ENCODE data around the gene CFAP52. TPM values are rescaled to one million over a fixed set of nuclear protein-coding genes. Genes with fewer than 3 reads are reported as not detected.
A peak's percentile ranks its signal among the peaks of the same experiment; 100 is the strongest.
"Not testable (repeated sequence)": the region's sequence is repeated elsewhere in the genome, so short reads cannot be mapped to it uniquely, and the experiment has no call there.

CFAP52 gene
- total and polyA plus RNA-seq, 7 experiments from 2014 or later, result not detected

DNA sequence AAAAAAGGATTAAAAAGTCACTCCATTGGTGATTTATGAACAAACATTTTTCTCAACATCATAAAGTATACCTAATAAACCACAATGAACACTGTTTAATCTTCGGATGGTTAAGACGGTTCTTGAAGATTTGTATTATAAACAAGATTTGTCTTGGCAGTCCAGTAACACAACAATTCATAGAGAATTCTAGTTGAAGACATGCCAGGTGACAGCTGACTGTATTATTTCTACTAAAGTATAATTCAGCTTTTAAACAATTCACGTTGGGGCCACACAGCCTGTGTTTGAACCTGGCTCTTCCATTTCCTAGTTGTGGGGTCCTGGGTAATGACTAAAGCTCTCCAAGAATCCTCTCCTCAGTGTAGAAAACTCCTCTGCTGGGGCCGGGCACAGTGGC, 22.8 kb upstream of the CFAP52 start:
- no peak for ATAC-seq
- H3K9me3 ChIP-seq (ENCODE audit: control insufficient read depth in 2 of 3, low read length in 3 of 3), result no peaks in the 10 kb centered on the region
- Mint-ChIP-seq H3K4me1 (peaks cover 0 to 9% (median 0%) of the 10 kb centered on the region in 7 donors), H3K36me3 (peaks cover 0 to 45% (median 15%) of the 10 kb centered on the region in 5 donors), H3K27me3 (no peaks in the 10 kb centered on the region), H3K4me3 (no peak overlapping the region), H3K27ac (no peak overlapping the region), H3K9me3 (no peaks in the 10 kb centered on the region)
- no peak overlapping the region for H3K4me3 ChIP-seq (ENCODE audit: low read length)
- no peaks in the 10 kb centered on the region for H3K4me1 ChIP-seq (ENCODE audit: control insufficient read depth in 2 of 2, insufficient read depth in 2 of 2, low read length in 2 of 2)
- H3K36me3 ChIP-seq (ENCODE audit: control insufficient read depth in 2 of 3, insufficient read depth in 3 of 3, low read length in 3 of 3), result peaks cover 0 to 10% (median 0%) of the 10 kb centered on the region in 3 experiments
- no peak overlapping the region for H3K27ac ChIP-seq (ENCODE audit: low read depth, low read length)
- no peak for DNase-seq
- POLR2A ChIA-PET, result no interaction called here
- CTCF ChIA-PET, result interaction anchor here (0.8 kb wide), 1 partner anchor 12 kb away, joined by 3 read pairs; no protein-coding TSS in a partner anchor
- intact Hi-C loops (cut with micrococcal nuclease), result no loop called here
- H3K27me3 ChIP-seq (ENCODE audit: control insufficient read depth in 2 of 2, insufficient read depth in 2 of 2, low read length in 2 of 2), result no peaks in the 10 kb centered on the region

- H3K4me1 ChIP-seq (ENCODE audit: control insufficient read depth in 2 of 2, insufficient read depth in 2 of 2, low read length in 2 of 2); intact Hi-C loops (cut with micrococcal nuclease); H3K9me3 ChIP-seq (ENCODE audit: control insufficient read depth in 2 of 3, low read length in 3 of 3); H3K9me3 Mint-ChIP-seq; POLR2A ChIA-PET; H3K27me3 Mint-ChIP-seq; H3K27ac Mint-ChIP-seq; CTCF ChIA-PET; H3K4me3 Mint-ChIP-seq; ATAC-seq; H3K27me3 ChIP-seq (ENCODE audit: control insufficient read depth in 2 of 2, insufficient read depth in 2 of 2, low read length in 2 of 2); H3K4me3 ChIP-seq (ENCODE audit: low read length); H3K27ac ChIP-seq (ENCODE audit: low read depth, low read length): not testable (repeated sequence)
- peak in 7 of 9 donors; percentile 12 to 38 (median 29) for DNase-seq
- peaks cover 0 to 10% (median 0%) of the 10 kb centered on the region in 3 experiments for H3K36me3 ChIP-seq (ENCODE audit: control insufficient read depth in 2 of 3, insufficient read depth in 3 of 3, low read length in 3 of 3)
- Mint-ChIP-seq H3K4me1 (peaks cover 0 to 12% (median 3%) of the 10 kb centered on the region in 7 donors), H3K36me3 (peaks cover 0 to 37% (median 11%) of the 10 kb centered on the region in 5 donors)
Observed at GRCh38 chr17:9554715-9555114, 21.7 kb upstream of the CFAP52 start.

GRCh38 chr17:9557161-9557755, 19.2 kb upstream of the CFAP52 start:
- CTCF ChIA-PET, result interaction anchor here (0.6 kb wide), 1 partner anchor 267 kb away, joined by 4 read pairs; no protein-coding TSS in a partner anchor
- no peak overlapping the region for H3K27ac Mint-ChIP-seq

DNA sequence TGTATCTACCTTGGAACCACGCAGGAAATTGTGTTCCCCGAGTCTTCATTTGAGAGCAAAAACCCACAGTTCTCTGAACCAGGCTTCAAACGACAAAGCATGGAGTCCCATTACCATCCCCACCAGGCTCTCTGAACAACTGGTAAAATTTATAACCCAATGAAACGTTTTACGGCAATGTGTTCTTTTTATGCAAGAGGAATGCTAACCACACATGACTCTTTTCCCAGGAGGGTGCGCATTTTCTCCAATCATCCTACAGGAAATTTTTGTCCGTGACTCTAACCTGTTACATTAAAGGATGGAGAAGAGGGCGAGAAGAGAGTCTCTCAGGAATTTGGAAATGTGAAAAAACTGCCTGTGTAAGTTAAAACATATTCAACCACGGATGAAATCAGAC, 18.6 kb upstream of the CFAP52 start:
- CTCF ChIA-PET, result interaction anchor here (0.6 kb wide), 1 partner anchor 268 kb away, joined by 4 read pairs; no protein-coding TSS in a partner anchor

More at GRCh38 chr17:9557161-9557755, 19.2 kb upstream of the CFAP52 start:
- DNase-seq (no peak), ATAC-seq (no peak)
- no peaks in the 10 kb centered on the region for H3K4me1 ChIP-seq (ENCODE audit: control insufficient read depth in 2 of 2, insufficient read depth in 2 of 2, low read length in 2 of 2)
- H3K9me3 Mint-ChIP-seq, result no peaks in the 10 kb centered on the region
- peaks cover 0 to 12% (median 8%) of the 10 kb centered on the region in 7 donors for H3K4me1 Mint-ChIP-seq
- H3K36me3 Mint-ChIP-seq, result peaks cover 0 to 35% (median 10%) of the 10 kb centered on the region in 5 donors
- no peaks in the 10 kb centered on the region for H3K27me3 ChIP-seq (ENCODE audit: control insufficient read depth in 2 of 2, insufficient read depth in 2 of 2, low read length in 2 of 2)
- intact Hi-C loops (cut with micrococcal nuclease), result no loop called here
- no peak overlapping the region for H3K4me3 Mint-ChIP-seq
- no peak overlapping the region for H3K4me3 ChIP-seq (ENCODE audit: low read length)
- peaks cover 0 to 10% (median 0%) of the 10 kb centered on the region in 3 experiments for H3K36me3 ChIP-seq (ENCODE audit: control insufficient read depth in 2 of 3, insufficient read depth in 3 of 3, low read length in 3 of 3)
- no peak overlapping the region for H3K27ac ChIP-seq (ENCODE audit: low read depth, low read length)
- no peaks in the 10 kb centered on the region for H3K9me3 ChIP-seq (ENCODE audit: control insufficient read depth in 2 of 3, low read length in 3 of 3)
- POLR2A ChIA-PET, result no interaction called here
- no peaks in the 10 kb centered on the region for H3K27me3 Mint-ChIP-seq

GRCh38 chr17:9564104-9564503, 12.3 kb upstream of the CFAP52 start:
- intact Hi-C loops (cut with micrococcal nuclease), result no loop called here
- no peak overlapping the region for H3K27ac ChIP-seq (ENCODE audit: low read depth, low read length)
- no peaks in the 10 kb centered on the region for H3K9me3 ChIP-seq (ENCODE audit: control insufficient read depth in 2 of 3, low read length in 3 of 3)
- H3K4me1 ChIP-seq (ENCODE audit: control insufficient read depth in 2 of 2, insufficient read depth in 2 of 2, low read length in 2 of 2), result peaks cover 3 to 9% of the 10 kb centered on the region in 2 donors
- H3K36me3 ChIP-seq (ENCODE audit: control insufficient read depth in 2 of 3, insufficient read depth in 3 of 3, low read length in 3 of 3), result peaks cover 0 to 6% (median 0%) of the 10 kb centered on the region in 3 experiments
- Mint-ChIP-seq H3K4me3 (peak overlapping the region in 5 of 10 donors; percentile 2 to 28 (median 8)), H3K36me3 (peaks cover 18 to 55% (median 30%) of the 10 kb centered on the region in 5 donors), H3K27me3 (no peaks in the 10 kb centered on the region), H3K4me1 (peaks cover 24 to 50% (median 40%) of the 10 kb centered on the region in 7 donors), H3K9me3 (no peaks in the 10 kb centered on the region), H3K27ac (peak overlapping the region in 2 of 9 donors; percentile 13 to 60)
- DNase-seq, result no peak
- no peak overlapping the region for H3K4me3 ChIP-seq (ENCODE audit: low read length)
- no peak for ATAC-seq
- ChIA-PET POLR2A (no interaction called here), CTCF (interaction anchor here (0.7 kb wide), 1 partner anchor 9 kb away, joined by 3 read pairs; no protein-coding TSS in a partner anchor)
- no peaks in the 10 kb centered on the region for H3K27me3 ChIP-seq (ENCODE audit: control insufficient read depth in 2 of 2, insufficient read depth in 2 of 2, low read length in 2 of 2)

More for the DNA sequence above, 18.6 kb upstream of the CFAP52 start:
- POLR2A ChIA-PET, result no interaction called here
- peaks cover 0 to 10% (median 0%) of the 10 kb centered on the region in 3 experiments for H3K36me3 ChIP-seq (ENCODE audit: control insufficient read depth in 2 of 3, insufficient read depth in 3 of 3, low read length in 3 of 3)
- H3K4me1 ChIP-seq (ENCODE audit: control insufficient read depth in 2 of 2, insufficient read depth in 2 of 2, low read length in 2 of 2), result peaks cover 0 to 3% of the 10 kb centered on the region in 2 donors
- Mint-ChIP-seq H3K9me3 (no peaks in the 10 kb centered on the region), H3K4me3 (no peak overlapping the region), H3K36me3 (peaks cover 0 to 39% (median 16%) of the 10 kb centered on the region in 5 donors), H3K27me3 (no peaks in the 10 kb centered on the region), H3K4me1 (peaks cover 0 to 18% (median 14%) of the 10 kb centered on the region in 7 donors), H3K27ac (no peak overlapping the region)
- no peak for DNase-seq
- H3K27ac ChIP-seq (ENCODE audit: low read depth, low read length), result no peak overlapping the region
- no peak overlapping the region for H3K4me3 ChIP-seq (ENCODE audit: low read length)
- intact Hi-C loops (cut with micrococcal nuclease), result no loop called here
- ATAC-seq, result no peak
- no peaks in the 10 kb centered on the region for H3K9me3 ChIP-seq (ENCODE audit: control insufficient read depth in 2 of 3, low read length in 3 of 3)
- H3K27me3 ChIP-seq (ENCODE audit: control insufficient read depth in 2 of 2, insufficient read depth in 2 of 2, low read length in 2 of 2), result no peaks in the 10 kb centered on the region

- ATAC-seq (no peak), DNase-seq (peak in 2 of 9 donors; percentile 10 to 15)
- Mint-ChIP-seq H3K27me3 (no peaks in the 10 kb centered on the region), H3K27ac (peak overlapping the region; percentile 11 to 75 (median 52)), H3K4me3 (peak overlapping the region in 9 of 10 donors; percentile 19 to 74 (median 64)), H3K36me3 (peaks cover 18 to 57% (median 30%) of the 10 kb centered on the region in 5 donors), H3K4me1 (peaks cover 24 to 50% (median 44%) of the 10 kb centered on the region in 7 donors), H3K9me3 (no peaks in the 10 kb centered on the region)
- peaks cover 0 to 10% (median 0%) of the 10 kb centered on the region in 3 experiments for H3K36me3 ChIP-seq (ENCODE audit: control insufficient read depth in 2 of 3, insufficient read depth in 3 of 3, low read length in 3 of 3)
- CTCF ChIA-PET, result interaction anchor here (1.1 kb wide), 2 partner anchors 9 to 13 kb away, joined by 3 read pairs; no protein-coding TSS in a partner anchor
- H3K4me1 ChIP-seq (ENCODE audit: control insufficient read depth in 2 of 2, insufficient read depth in 2 of 2, low read length in 2 of 2), result peaks cover 3 to 9% of the 10 kb centered on the region in 2 donors
- no peaks in the 10 kb centered on the region for H3K27me3 ChIP-seq (ENCODE audit: control insufficient read depth in 2 of 2, insufficient read depth in 2 of 2, low read length in 2 of 2)
- no peak overlapping the region for H3K27ac ChIP-seq (ENCODE audit: low read depth, low read length)
- POLR2A ChIA-PET, result no interaction called here
- peak overlapping the region; percentile 43 for H3K4me3 ChIP-seq (ENCODE audit: low read length)
- intact Hi-C loops (cut with micrococcal nuclease), result no loop called here
- no peaks in the 10 kb centered on the region for H3K9me3 ChIP-seq (ENCODE audit: control insufficient read depth in 2 of 3, low read length in 3 of 3)
Observed at GRCh38 chr17:9566067-9566466, 10.4 kb upstream of the CFAP52 start.
